Right cardiac atrium (tissue), 5 donors: ENCODE measurements around the gene MRPL17. TPM values are rescaled to one million over a fixed set of nuclear protein-coding genes. Genes with fewer than 3 reads are reported as not detected.

Source experiments
- ATAC-seq, 2 donors: fragments of 200-7000 bp; cut with Tn5 transposase; one replicate each; pipeline versions ENCODE4 v1.8.0 to v1.9.1; 2020; ENCODE audit warnings: moderate library complexity in 2 of 2, mild to moderate bottlenecking in 1 of 2
- DNase-seq, 3 donors: peaks; one replicate each; pipeline ENCODE4 v3.0.0-alpha.2; 2020
- H3K27ac ChIP-seq: one replicate; pipeline ENCODE4 v1.5.1; 2013; ENCODE audit warnings: mild to moderate bottlenecking, low read length, control low read depth, moderate library complexity
- H3K27me3 ChIP-seq: one replicate; pipeline ENCODE4 v1.6.1; 2013; ENCODE audit not compliant: control insufficient read depth, insufficient read depth
- H3K4me1 ChIP-seq: one replicate; pipeline ENCODE4 v1.6.1; 2013; ENCODE audit warnings: low read length; ENCODE audit not compliant: control insufficient read depth, insufficient read depth
- H3K4me3 ChIP-seq: one replicate; pipeline ENCODE4 v1.5.1; 2013; ENCODE audit warnings: low read length, control low read depth
- H3K9me3 ChIP-seq: one replicate; pipeline ENCODE4 v1.6.1; 2013; ENCODE audit warnings: low read length; ENCODE audit not compliant: control insufficient read depth
- WGBS: extraction: QIAGEN DNeasy Blood & Tissue Kit; methylation state at CpG from one replicate; pipeline ENCODE4 v1.1.7; 2013; 5-methylcytosine and 5-hydroxymethylcytosine counted together
- intact Hi-C, 4 donors: fragments of 100-400 bp; cut with DNase I; formaldehyde crosslinking; loops; one replicate each; pipeline versions ENCODE4 v1.11.0 to v1.14.0; 2022 to 2023
- polyA plus RNA-seq: library from polyadenylated mRNA; stranded (reverse); fragments of 200-250 nt; gene quantifications from one replicate; pipeline ENCODE4 v1.2.3, GENCODE V29; 2013
- total RNA-seq, 4 donors: library from RNA; stranded (reverse); fragmentation: NEBNext Ultra II Directional; extraction: Animal tissue kit (Norgen Biotek cat#: 25700); gene quantifications; one replicate each; pipeline ENCODE4 v1.2.1, GENCODE V29; 2021
- donor health status: healthy with polysubstance abuse.
- donor health status: DM: no; HTN: yes; CAD: no.
- donor health status: DM: no; HTN: no; CAD: no.
- donor health status: DM: no; HTN: yes; CAD: no; lungs with severe emphysema.
- donor health status: DM: yes; HTN: yes; CAD: no.

MRPL17 gene
- total and polyA plus RNA-seq, 5 donors = 36.7 to 45.1 (median 44.1) TPM

DNA sequence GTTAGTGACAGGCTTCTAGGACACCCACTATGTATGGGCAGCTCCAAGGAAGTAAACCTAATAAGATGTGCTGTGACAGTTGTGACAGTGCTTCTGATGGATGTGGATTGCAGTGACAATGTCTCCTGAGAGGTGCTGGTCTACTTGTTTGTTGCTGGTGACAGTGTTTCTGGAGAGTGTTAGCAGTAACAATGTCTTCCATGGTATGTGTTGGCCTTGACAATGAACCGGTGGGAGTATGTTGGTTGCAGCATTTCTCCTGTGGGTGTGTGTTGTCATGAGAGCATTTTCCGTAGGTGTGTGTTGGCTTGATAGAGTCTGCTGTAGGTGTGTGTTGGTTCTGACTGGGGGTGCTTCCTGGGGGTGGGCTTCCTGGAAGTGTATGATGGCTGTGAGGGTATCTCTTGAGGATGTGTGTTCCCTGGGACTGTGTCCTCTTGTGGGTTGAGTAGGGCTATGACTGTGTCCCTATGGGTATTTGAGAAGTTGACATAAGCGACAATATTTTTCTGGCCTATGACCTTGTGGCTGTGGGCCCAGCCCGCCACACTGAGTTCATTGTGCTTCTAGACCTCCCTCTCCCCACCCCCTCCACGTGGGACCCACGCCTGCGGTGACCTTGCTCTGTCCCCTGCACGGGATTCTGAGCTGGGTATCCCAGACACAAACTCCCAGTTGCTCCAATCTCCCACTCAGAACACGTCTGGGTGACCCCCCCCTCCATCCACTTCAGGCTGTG is 28.7 kb downstream of the MRPL17 start:
- intact Hi-C loops = no loop called here
- peak; percentile 64 to 85 (median 85) for DNase-seq
- H3K4me3 ChIP-seq = peak overlapping the region; percentile 71
- H3K4me1 ChIP-seq = peaks cover 3% of the 10 kb centered on the region
- ATAC-seq = peak; percentile 55 to 69
- H3K27ac ChIP-seq = peak overlapping the region; percentile 25
- H3K9me3 ChIP-seq = no peaks in the 10 kb centered on the region
- 24% methylated on average over 9 of the region's 9 CpGs for WGBS
- no peaks in the 10 kb centered on the region for H3K27me3 ChIP-seq

DNA sequence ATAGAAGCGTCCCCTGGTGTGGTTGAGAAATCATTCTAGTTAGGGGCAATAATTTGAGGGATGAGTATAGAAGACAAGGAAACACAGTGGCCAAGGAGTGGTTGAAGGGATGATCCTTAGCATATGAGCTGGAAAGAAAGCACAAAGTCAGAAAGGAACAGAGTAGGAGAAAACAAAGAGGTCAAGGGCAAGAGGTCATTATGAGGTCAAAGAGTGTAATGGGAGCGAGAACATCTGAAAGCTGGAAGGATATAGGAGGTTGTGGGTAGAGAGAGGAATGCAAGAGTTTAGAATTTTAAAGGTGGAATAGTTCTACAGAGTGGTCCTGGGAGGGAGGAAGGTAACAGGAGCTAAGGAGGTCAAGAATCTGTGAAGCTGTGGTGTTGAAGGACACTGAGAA is 29.5 kb downstream of the MRPL17 start:
- no peak overlapping the region for H3K4me3 ChIP-seq
- ATAC-seq (no peak), DNase-seq (no peak)
- H3K27ac ChIP-seq = no peak overlapping the region
- peaks cover 3% of the 10 kb centered on the region for H3K4me1 ChIP-seq
- H3K27me3 ChIP-seq = no peaks in the 10 kb centered on the region
- WGBS = 89% methylated on average over 2 of the region's 2 CpGs
- no peaks in the 10 kb centered on the region for H3K9me3 ChIP-seq
- intact Hi-C loops = no loop called here

DNA sequence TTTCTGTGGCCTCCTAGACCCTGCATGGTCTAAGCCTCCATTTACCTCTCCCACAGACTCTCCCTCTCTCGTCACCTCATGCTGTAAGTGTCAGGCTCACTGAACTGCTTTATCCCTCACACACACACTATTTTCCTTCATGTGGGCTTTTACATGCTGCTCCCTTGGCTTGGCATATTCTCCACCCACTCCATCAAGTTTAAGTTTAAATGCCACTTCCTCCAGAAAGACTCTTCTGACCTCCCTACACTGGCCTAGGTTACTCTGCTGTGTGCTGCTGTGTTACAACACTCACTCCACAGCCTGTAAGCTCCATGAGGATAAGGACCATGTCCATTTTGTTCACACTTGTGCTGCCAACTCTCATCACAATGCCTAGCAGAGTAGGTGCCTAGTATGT is 30.0 kb downstream of the MRPL17 start:
- DNase-seq = no peak
- no peak overlapping the region for H3K4me3 ChIP-seq
- H3K27me3 ChIP-seq = no peaks in the 10 kb centered on the region
- WGBS = 94% methylated on average over 1 of the region's 1 CpG
- H3K4me1 ChIP-seq = peaks cover 3% of the 10 kb centered on the region
- no peak overlapping the region for H3K27ac ChIP-seq
- H3K9me3 ChIP-seq = no peaks in the 10 kb centered on the region
- intact Hi-C loops = no loop called here
- no peak for ATAC-seq

DNA sequence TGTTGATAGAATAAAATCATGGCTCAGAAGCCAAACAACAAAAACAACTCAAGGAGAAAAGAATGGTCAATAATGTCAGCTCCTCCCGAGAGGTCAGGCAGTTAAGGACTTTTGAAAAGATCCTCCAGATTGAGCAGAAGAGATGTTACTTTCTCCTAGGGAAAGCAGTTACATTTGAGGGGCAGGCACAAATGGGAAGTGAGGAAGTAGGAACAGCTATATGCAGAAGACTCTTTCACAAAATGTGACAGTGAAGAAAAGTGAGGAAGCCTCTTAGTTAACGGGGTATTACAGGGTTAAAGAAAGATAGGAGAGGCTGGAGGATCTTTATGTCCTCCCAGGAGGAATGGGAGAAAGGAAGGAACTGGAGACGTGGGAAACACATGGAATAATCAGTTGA is 31.0 kb downstream of the MRPL17 start:
- ATAC-seq = no peak
- H3K27ac ChIP-seq = no peak overlapping the region
- no peaks in the 10 kb centered on the region for H3K9me3 ChIP-seq
- no peaks in the 10 kb centered on the region for H3K27me3 ChIP-seq
- H3K4me3 ChIP-seq = no peak overlapping the region
- intact Hi-C loops = no loop called here
- WGBS = 52% methylated on average over 3 of the region's 3 CpGs
- peaks cover 4% of the 10 kb centered on the region for H3K4me1 ChIP-seq
- DNase-seq = no peak

- Histone ChIP-seq H3K27me3 (no peaks in the 10 kb centered on the region), H3K27ac (no peak overlapping the region)
Observed at GRCh38 chr11:6650980-6651379, 32.2 kb downstream of the MRPL17 start.

DNA sequence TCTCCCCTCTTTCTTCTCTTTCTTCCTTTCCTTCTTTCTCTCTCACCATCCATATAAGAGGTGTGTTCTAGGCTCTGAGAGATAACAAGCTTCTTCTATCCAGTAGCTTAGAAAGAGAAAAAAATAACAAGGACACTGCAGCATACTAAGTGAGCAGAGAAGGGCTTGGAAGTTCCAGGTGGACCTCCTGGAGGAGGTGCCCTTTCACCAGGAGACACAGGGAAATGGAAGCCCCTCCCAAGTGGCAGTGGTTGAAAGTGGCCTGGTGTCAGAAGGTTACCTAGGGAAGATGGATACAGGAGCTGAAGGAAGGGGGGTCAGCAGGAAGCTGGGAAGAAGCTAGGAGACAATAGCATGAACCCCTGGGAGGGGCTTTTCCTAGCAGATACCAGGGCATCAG is 33.0 kb downstream of the MRPL17 start:
- Histone ChIP-seq H3K4me3 (no peak overlapping the region), H3K27ac (no peak overlapping the region), H3K4me1 (peaks cover 13% of the 10 kb centered on the region), H3K27me3 (no peaks in the 10 kb centered on the region), H3K9me3 (no peaks in the 10 kb centered on the region)
- ATAC-seq = no peak
- intact Hi-C loops = no loop called here
- no peak for DNase-seq

More at GRCh38 chr11:6650980-6651379, 32.2 kb downstream of the MRPL17 start:
- Histone ChIP-seq H3K9me3 (no peaks in the 10 kb centered on the region), H3K4me1 (peaks cover 13% of the 10 kb centered on the region), H3K4me3 (no peak overlapping the region)
- intact Hi-C loops = no loop called here
- DNase-seq = no peak
- ATAC-seq = no peak
- WGBS = 48% methylated on average over 6 of the region's 6 CpGs

- 40% methylated on average over 1 of the region's 1 CpG for WGBS
- intact Hi-C loops = no loop called here
Observed at GRCh38 chr11:6648501-6648900, 34.6 kb downstream of the MRPL17 start.

GRCh38 chr11:6647836-6648235 is 35.3 kb downstream of the MRPL17 start:
- intact Hi-C loops = no loop called here
- Histone ChIP-seq H3K4me1 (peaks cover 13% of the 10 kb centered on the region), H3K4me3 (no peak overlapping the region), H3K9me3 (no peaks in the 10 kb centered on the region), H3K27me3 (no peaks in the 10 kb centered on the region), H3K27ac (peak overlapping the region; percentile 39)
- 91% methylated on average over 2 of the region's 2 CpGs for WGBS
- DNase-seq = no peak
- no peak for ATAC-seq

More at GRCh38 chr11:6648501-6648900, 34.6 kb downstream of the MRPL17 start:
- Histone ChIP-seq H3K27ac (peak overlapping the region; percentile 7), H3K9me3 (no peaks in the 10 kb centered on the region), H3K4me1 (peaks cover 13% of the 10 kb centered on the region), H3K27me3 (no peaks in the 10 kb centered on the region), H3K4me3 (no peak overlapping the region)
- ATAC-seq = no peak
- peak in 1 of 3 donors; percentile 40 for DNase-seq

DNA sequence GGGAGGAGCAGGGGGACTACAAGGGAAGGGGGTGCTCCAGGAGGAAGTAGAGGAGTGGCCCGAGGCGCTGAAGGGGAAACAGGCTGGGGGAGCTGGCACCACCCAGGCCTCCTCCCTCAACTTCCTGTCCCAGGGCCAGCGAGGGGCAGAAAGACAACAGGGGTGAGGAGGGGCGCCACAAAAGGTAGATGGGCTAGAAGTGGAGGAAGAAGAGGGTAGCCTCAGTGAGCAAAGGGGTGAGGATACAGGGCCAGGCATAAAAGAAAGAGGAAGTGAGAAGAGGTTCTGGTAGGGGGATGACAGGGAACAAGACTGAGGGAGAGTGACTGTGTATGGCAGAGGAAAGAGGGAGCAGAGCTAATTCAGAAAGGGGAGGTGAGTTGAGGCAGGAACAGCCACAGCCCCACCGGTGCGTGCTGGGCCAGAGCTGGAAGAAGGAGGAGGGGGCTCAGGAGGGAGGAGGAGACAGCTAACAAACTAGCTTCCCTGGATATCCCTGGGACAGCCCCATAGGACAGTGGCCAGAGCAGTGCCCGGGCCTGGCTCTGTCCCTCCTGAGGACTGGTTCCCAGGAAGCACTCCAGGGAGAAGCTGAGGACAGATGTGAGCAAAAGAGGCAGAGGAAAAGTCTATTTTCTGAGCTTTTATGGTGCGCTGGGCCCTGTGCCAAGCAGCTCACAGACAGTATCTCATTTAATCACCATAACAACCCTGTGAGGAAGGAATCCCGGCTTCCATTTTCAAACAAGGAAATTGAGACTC is 36.0 kb downstream of the MRPL17 start:
- H3K4me3 ChIP-seq = no peak overlapping the region
- peak; percentile 64 to 83 (median 79) for DNase-seq
- intact Hi-C loops = no loop called here
- peak; percentile 33 to 59 for ATAC-seq
- peak overlapping the region; percentile 36 for H3K27ac ChIP-seq
- peaks cover 13% of the 10 kb centered on the region for H3K4me1 ChIP-seq
- WGBS = 37% methylated on average over 9 of the region's 9 CpGs
- H3K27me3 ChIP-seq = no peaks in the 10 kb centered on the region
- no peaks in the 10 kb centered on the region for H3K9me3 ChIP-seq

- WGBS = 24% methylated on average over 3 of the region's 3 CpGs
- H3K27me3 ChIP-seq = no peaks in the 10 kb centered on the region
- ATAC-seq (peak; percentile 47 to 61), DNase-seq (peak in 2 of 3 donors; percentile 72 to 78)
- intact Hi-C loops = no loop called here
- no peak overlapping the region for H3K4me3 ChIP-seq
- peaks cover 13% of the 10 kb centered on the region for H3K4me1 ChIP-seq
- H3K9me3 ChIP-seq = no peaks in the 10 kb centered on the region
- H3K27ac ChIP-seq = peak overlapping the region; percentile 36
Observed at GRCh38 chr11:6646576-6646917, 36.6 kb downstream of the MRPL17 start.

- DNase-seq = peak; percentile 81 to 92 (median 91)
- intact Hi-C loops = no loop called here
- Histone ChIP-seq H3K4me3 (no peak overlapping the region), H3K4me1 (peaks cover 12% of the 10 kb centered on the region), H3K27me3 (no peaks in the 10 kb centered on the region), H3K27ac (peak overlapping the region; percentile 36), H3K9me3 (no peaks in the 10 kb centered on the region)
- 31% methylated on average over 12 of the region's 12 CpGs for WGBS
- peak; percentile 72 to 78 for ATAC-seq
Observed at GRCh38 chr11:6646071-6646470, 37.1 kb downstream of the MRPL17 start.
